IPS-NIHi7 (cell line): ENCODE results near the gene CERK.

Experiments
- DNase-seq: peaks from one replicate; pipeline ENCODE4 v3.0.0; 2012; ENCODE audit warnings: mixed read lengths; ENCODE audit errors: extremely low spot score

CERK gene

GRCh38 chr22:46699091-46699490 lies 39.0 kb downstream of the CERK start:
- DNase-seq: no peak

- no peak for DNase-seq
Measured at GRCh38 chr22:46697811-46698515, 40.1 kb downstream of the CERK start.

- DNase-seq: no peak
Measured at GRCh38 chr22:46696614-46697013, 41.4 kb downstream of the CERK start.

- DNase-seq: no peak
Measured at GRCh38 chr22:46696229-46696518, 41.9 kb downstream of the CERK start.

- DNase-seq: no peak
Measured at GRCh38 chr22:46695346-46696228, 42.5 kb downstream of the CERK start.

- DNase-seq: no peak
Measured at GRCh38 chr22:46694416-46695170, 43.5 kb downstream of the CERK start.

GRCh38 chr22:46693634-46694415 lies 44.2 kb downstream of the CERK start:
- DNase-seq: no peak

GRCh38 chr22:46691571-46691970 lies 46.5 kb downstream of the CERK start:
- no peak for DNase-seq

GRCh38 chr22:46690146-46690545 lies 47.9 kb downstream of the CERK start:
- no peak for DNase-seq

- DNase-seq: no peak
Measured at GRCh38 chr22:46688949-46689348, 49.1 kb downstream of the CERK start.

- DNase-seq: no peak
Measured at GRCh38 chr22:46687460-46687859, 50.6 kb downstream of the CERK start.

GRCh38 chr22:46687048-46687444 lies 51.0 kb downstream of the CERK start:
- DNase-seq: no peak

- DNase-seq: no peak
Measured at GRCh38 chr22:46686221-46687047, 51.6 kb downstream of the CERK start.

GRCh38 chr22:46684706-46685105 lies 53.3 kb downstream of the CERK start:
- no peak for DNase-seq

GRCh38 chr22:46682011-46682731 lies 55.9 kb downstream of the CERK start:
- no peak for DNase-seq

- DNase-seq: peak; percentile 78
Measured at GRCh38 chr22:46681010-46681409, 57.0 kb downstream of the CERK start.

- no peak for DNase-seq
Measured at GRCh38 chr22:46679706-46680269, 58.3 kb downstream of the CERK start.

GRCh38 chr22:46678785-46679700 lies 59.0 kb downstream of the CERK start:
- DNase-seq: no peak
